GM19240 (cell line): ENCODE measurements around the gene EFS.
"Not testable (repeated sequence)": the region's sequence is repeated elsewhere in the genome, so short reads cannot be mapped to it uniquely, and the experiment has no call there.

Experiments
- DNase-seq: peaks from one replicate; pipeline ENCODE4 v3.0.0; 2011; ENCODE audit warnings: low spot score; ENCODE audit not compliant: insufficient read length

Gene EFS

GRCh38 chr14:23365036-23365731 is at the start of gene EFS:
Gene EFS (minus strand): TSS chr14:23365172. CDS start chr14:23365025, 147 bp downstream.
- DNase-seq: no peak

GRCh38 chr14:23414254-23414653 is 49.3 kb upstream of the EFS start:
- no peak for DNase-seq

- no peak for DNase-seq
Measured at GRCh38 chr14:23413681-23414080, 48.7 kb upstream of the EFS start.

- no peak for DNase-seq
Measured at GRCh38 chr14:23411563-23412525, 46.9 kb upstream of the EFS start.

- DNase-seq: no peak
Measured at GRCh38 chr14:23409966-23410635, 45.1 kb upstream of the EFS start.

- peak; percentile 33 for DNase-seq
Measured at GRCh38 chr14:23409475-23409874, 44.5 kb upstream of the EFS start.

GRCh38 chr14:23408307-23408630 is 43.3 kb upstream of the EFS start:
- DNase-seq: no peak

GRCh38 chr14:23407516-23408306 is 42.7 kb upstream of the EFS start, which contains the start of gene MYH6:
Gene MYH6 (minus strand): TSS chr14:23408273. CDS start chr14:23407223, 1,050 bp downstream.
- no peak for DNase-seq

GRCh38 chr14:23406725-23407355 is 41.9 kb upstream of the EFS start:
- DNase-seq: no peak

- DNase-seq: no peak
Measured at GRCh38 chr14:23406244-23406643, 41.3 kb upstream of the EFS start.

- no peak for DNase-seq
Measured at GRCh38 chr14:23405516-23406025, 40.6 kb upstream of the EFS start.

- DNase-seq: no peak
Measured at GRCh38 chr14:23405096-23405495, 40.1 kb upstream of the EFS start.

GRCh38 chr14:23404331-23404900 is 39.4 kb upstream of the EFS start:
- DNase-seq: no peak

GRCh38 chr14:23403908-23404307 is 38.9 kb upstream of the EFS start:
- no peak for DNase-seq

GRCh38 chr14:23403139-23403438 is 38.1 kb upstream of the EFS start:
- no peak for DNase-seq

GRCh38 chr14:23402296-23403138 is 37.5 kb upstream of the EFS start:
- no peak for DNase-seq

- DNase-seq: no peak
Measured at GRCh38 chr14:23401291-23401690, 36.3 kb upstream of the EFS start.

GRCh38 chr14:23400496-23401149 is 35.7 kb upstream of the EFS start:
- DNase-seq: not testable (repeated sequence)

GRCh38 chr14:23399591-23399990 is 34.6 kb upstream of the EFS start:
- no peak for DNase-seq
